Natural killer cell (primary cell): ENCODE results near the gene POLR3K. TPM values are rescaled to one million over a fixed set of nuclear protein-coding genes. Genes with fewer than 3 reads are reported as not detected.

Experiments
- ATAC-seq, 3 donors: fragments of 150-1000 bp in 2 of 3; fragments of 200-7000 bp in 1 of 3; cut with Tn5 transposase; 1 replicate in 1 of 3; 2 replicates in 2 of 3; pipeline ENCODE4 v1.10.0; 2021; ENCODE audit warnings: mild to moderate bottlenecking in 2 of 3, moderate library complexity in 2 of 3
- DNase-seq, 2 donors: peaks; one replicate each; pipeline versions ENCODE4 v3.0.0 to v3.0.0-alpha.2; 2013 to 2021; ENCODE audit warnings: mixed read lengths in 1 of 2
- H3K27ac ChIP-seq: one replicate; pipeline ENCODE4 v1.5.1; 2013; ENCODE audit warnings: mild to moderate bottlenecking, low read length
- H3K27me3 ChIP-seq: one replicate; pipeline ENCODE4 v1.6.1; 2013; ENCODE audit warnings: low read length; ENCODE audit not compliant: control insufficient read depth, insufficient read depth
- H3K36me3 ChIP-seq: one replicate; pipeline ENCODE4 v1.6.1; 2013; ENCODE audit warnings: low read length; ENCODE audit not compliant: control insufficient read depth, insufficient read depth
- H3K4me1 ChIP-seq: one replicate; pipeline ENCODE4 v1.6.1; 2013; ENCODE audit warnings: low read length; ENCODE audit not compliant: control insufficient read depth, insufficient read depth
- H3K4me3 ChIP-seq: one replicate; pipeline ENCODE4 v1.5.1; 2013; ENCODE audit warnings: low read length
- H3K9me3 ChIP-seq: one replicate; pipeline ENCODE4 v1.6.1; 2013; ENCODE audit warnings: low read length; ENCODE audit not compliant: control insufficient read depth, insufficient read depth
- H3K27ac Mint-ChIP-seq, 2 donors: one replicate each; pipeline ENCODE4 v1.8.0; 2022; ENCODE audit warnings: mild to moderate bottlenecking in 2 of 2, mixed read lengths in 2 of 2, moderate library complexity in 1 of 2
- H3K27me3 Mint-ChIP-seq, 2 donors: one replicate each; pipeline ENCODE4 v1.8.0; 2022; ENCODE audit warnings: low read depth in 2 of 2, mixed read lengths in 2 of 2
- H3K36me3 Mint-ChIP-seq: one replicate; pipeline ENCODE4 v1.8.0; 2022; ENCODE audit warnings: mixed read lengths
- H3K4me1 Mint-ChIP-seq, 2 donors: one replicate each; pipeline ENCODE4 v1.8.0; 2022; ENCODE audit warnings: mixed read lengths in 2 of 2
- H3K4me3 Mint-ChIP-seq: one replicate; pipeline ENCODE4 v1.8.0; 2022; ENCODE audit warnings: mild to moderate bottlenecking, moderate library complexity, mixed read lengths
- H3K9me3 Mint-ChIP-seq, 2 donors: one replicate each; pipeline ENCODE4 v1.8.0; 2022; ENCODE audit warnings: mixed read lengths in 2 of 2
- CTCF ChIP-seq: fragments of 200-600 bp; IDR thresholded peaks from one replicate; pipeline ENCODE4 v1.8.0; 2022; ENCODE audit warnings: antibody characterized with exemption
- WGBS: methylation state at CpG from one replicate; pipeline ENCODE4 v1.1.7; 2013; ENCODE audit warnings: missing lambda C conversion rate; ENCODE audit not compliant: insufficient coverage; 5-methylcytosine and 5-hydroxymethylcytosine counted together
- intact Hi-C: fragments of 100-400 bp; cut with micrococcal nuclease; formaldehyde crosslinking; loops from one replicate; pipeline ENCODE4 v1.14.2; 2022
- total RNA-seq, 4 donors: library from RNA; stranded (reverse); fragments of 120-200 nt in 1 of 4; gene quantifications; one replicate each; pipeline versions ENCODE4 v1.2.3 to v1.2.4, GENCODE V29; 2013 to 2022

POLR3K gene
- total RNA-seq, 3 donors from 2014 or later (not counting 1 experiment from before 2014, with no cell fraction given): 10.6 to 14.6 (median 11.3) TPM

- H3K27me3 Mint-ChIP-seq: peaks cover 0 to 21% of the 10 kb centered on the region in 2 donors
- peaks cover 17% of the 10 kb centered on the region for H3K4me1 ChIP-seq
- no peak for DNase-seq
- H3K27ac Mint-ChIP-seq: no peak overlapping the region
- H3K27ac ChIP-seq: no peak overlapping the region
- no peaks in the 10 kb centered on the region for H3K9me3 Mint-ChIP-seq
- H3K36me3 ChIP-seq: no peaks in the 10 kb centered on the region
- intact Hi-C loops: no loop called here
- TF ChIP-seq CTCF: no peak
- no peak overlapping the region for H3K4me3 Mint-ChIP-seq
- H3K4me1 Mint-ChIP-seq: peaks cover 10 to 16% of the 10 kb centered on the region in 2 donors
- peaks cover 13% of the 10 kb centered on the region for H3K27me3 ChIP-seq
- ATAC-seq: no peak
- no peak overlapping the region for H3K4me3 ChIP-seq
- H3K36me3 Mint-ChIP-seq: no peaks in the 10 kb centered on the region
- H3K9me3 ChIP-seq: no peaks in the 10 kb centered on the region
- WGBS: 22% methylated on average over 57 of the region's 57 CpGs
These were observed 18.4 kb upstream of the POLR3K start for GRCh38 chr16:71540-72401.

DNA sequence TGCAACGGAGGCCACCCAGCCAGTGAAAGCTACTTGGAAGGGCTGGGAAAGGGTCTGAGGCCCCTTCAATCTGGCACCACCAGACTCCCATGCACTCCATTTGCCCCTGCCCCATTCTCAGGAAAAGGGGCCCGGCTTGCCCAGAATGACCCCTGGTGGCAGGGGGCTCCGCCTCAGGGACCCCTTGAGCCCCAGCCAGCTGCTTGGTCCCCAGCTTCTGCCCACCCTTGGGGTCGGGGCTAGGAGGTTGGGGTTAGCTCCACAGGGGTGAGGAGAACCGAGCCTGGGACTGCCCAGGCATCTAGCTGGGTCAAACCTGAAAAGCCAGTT lies 17.8 kb upstream of the POLR3K start:
- H3K9me3 Mint-ChIP-seq: no peaks in the 10 kb centered on the region
- TF ChIP-seq CTCF: no peak
- no peak overlapping the region for H3K27ac Mint-ChIP-seq
- peaks cover 4 to 10% of the 10 kb centered on the region in 2 donors for H3K4me1 Mint-ChIP-seq
- no peak for DNase-seq
- no peak overlapping the region for H3K4me3 ChIP-seq
- 86% methylated on average over 5 of the region's 5 CpGs for WGBS
- H3K9me3 ChIP-seq: no peaks in the 10 kb centered on the region
- peaks cover 12% of the 10 kb centered on the region for H3K4me1 ChIP-seq
- intact Hi-C loops: no loop called here
- peaks cover 13% of the 10 kb centered on the region for H3K27me3 ChIP-seq
- H3K27ac ChIP-seq: no peak overlapping the region
- no peaks in the 10 kb centered on the region for H3K36me3 Mint-ChIP-seq
- H3K4me3 Mint-ChIP-seq: no peak overlapping the region
- ATAC-seq: no peak
- H3K36me3 ChIP-seq: no peaks in the 10 kb centered on the region
- peaks cover 0 to 21% of the 10 kb centered on the region in 2 donors for H3K27me3 Mint-ChIP-seq

DNA sequence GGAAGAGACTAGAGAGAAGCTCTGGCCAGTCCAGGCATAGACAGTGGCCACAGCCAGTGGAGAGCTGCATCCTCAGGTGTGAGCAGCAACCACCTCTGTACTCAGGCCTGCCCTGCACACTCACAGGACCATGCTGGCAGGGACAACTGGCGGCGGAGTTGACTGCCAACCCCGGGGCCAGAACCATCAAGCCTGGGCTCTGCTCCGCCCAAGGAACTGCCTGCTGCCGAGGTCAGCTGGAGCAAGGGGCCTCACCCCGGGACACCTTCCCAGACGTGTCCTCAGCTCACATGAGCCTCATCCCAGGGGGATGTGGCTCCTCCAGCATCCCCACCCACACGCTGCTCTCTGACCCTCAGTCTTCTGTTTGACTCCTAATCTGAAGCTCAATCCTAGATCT lies 15.8 kb upstream of the POLR3K start:
- TF ChIP-seq CTCF: no peak
- Mint-ChIP-seq H3K4me3 (no peak overlapping the region), H3K9me3 (no peaks in the 10 kb centered on the region), H3K27ac (no peak overlapping the region), H3K27me3 (peaks cover 0 to 16% of the 10 kb centered on the region in 2 donors), H3K4me1 (peaks cover 0 to 11% of the 10 kb centered on the region in 2 donors), H3K36me3 (no peaks in the 10 kb centered on the region)
- WGBS: 89% methylated on average over 8 of the region's 8 CpGs
- no peaks in the 10 kb centered on the region for H3K36me3 ChIP-seq
- no peaks in the 10 kb centered on the region for H3K9me3 ChIP-seq
- H3K4me3 ChIP-seq: no peak overlapping the region
- intact Hi-C loops: no loop called here
- peaks cover 12% of the 10 kb centered on the region for H3K27me3 ChIP-seq
- no peak overlapping the region for H3K27ac ChIP-seq
- ATAC-seq (no peak), DNase-seq (no peak)
- H3K4me1 ChIP-seq: peaks cover 10% of the 10 kb centered on the region
